Mesodermal cell (in vitro differentiated cells): ENCODE measurements around the gene ZNF652.

Experiments
- H3K27ac ChIP-seq: 2 replicates; pipeline ENCODE4 v1.7.0; 2013; ENCODE audit warnings: mild to moderate bottlenecking, low read depth, low read length, moderate library complexity; ENCODE audit not compliant: severe bottlenecking
- H3K36me3 ChIP-seq: 2 replicates; pipeline ENCODE4 v1.7.1; 2013; ENCODE audit warnings: mild to moderate bottlenecking, low read length, moderate library complexity; ENCODE audit not compliant: control insufficient read depth, insufficient read depth
- H3K4me1 ChIP-seq: one replicate; pipeline ENCODE4 v1.7.1; 2013; ENCODE audit warnings: mild to moderate bottlenecking, low read length; ENCODE audit not compliant: insufficient read depth, control insufficient read depth, poor library complexity, severe bottlenecking
- H3K4me3 ChIP-seq: 2 replicates; pipeline ENCODE4 v1.7.0; 2013; ENCODE audit warnings: low read length, control low read depth, mild to moderate bottlenecking; ENCODE audit not compliant: insufficient read depth, poor library complexity, severe bottlenecking; ENCODE audit errors: extremely low read depth
- H3K9me3 ChIP-seq: 2 replicates; pipeline ENCODE4 v1.7.1; 2013; ENCODE audit warnings: mild to moderate bottlenecking, low read length, moderate library complexity; ENCODE audit not compliant: control insufficient read depth
- WGBS, 2 experiments: methylation state at CpG; one replicate each; pipeline ENCODE4 v1.1.5; 2013; ENCODE audit warnings: missing lambda C conversion rate in 2 of 2; ENCODE audit not compliant: insufficient coverage in 2 of 2; 5-methylcytosine and 5-hydroxymethylcytosine counted together

Gene ZNF652

DNA sequence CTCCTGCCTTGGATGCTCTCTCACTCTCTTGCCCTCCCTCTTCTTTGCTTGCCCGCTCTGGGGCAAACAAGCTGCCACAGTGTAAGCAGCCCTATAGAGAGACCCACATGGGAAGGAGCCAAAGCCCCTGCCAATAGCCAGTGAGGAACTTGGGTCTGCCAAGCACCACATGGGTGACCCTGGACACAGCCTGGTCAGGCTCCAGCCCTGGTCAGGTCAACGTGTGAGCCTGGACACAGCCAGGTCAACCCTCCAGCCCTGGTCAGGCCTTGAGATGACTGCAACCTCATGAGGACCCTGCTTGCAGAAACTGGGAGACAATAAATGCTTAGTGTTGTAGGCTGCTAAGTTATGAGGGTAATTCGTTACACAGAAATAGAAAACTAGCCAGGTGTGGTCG, 117.2 kb downstream of the ZNF652 start:
- Histone ChIP-seq H3K4me1 (no peaks in the 10 kb centered on the region), H3K4me3 (no peak overlapping the region), H3K36me3 (no peaks in the 10 kb centered on the region), H3K9me3 (no peaks in the 10 kb centered on the region), H3K27ac (no peak overlapping the region)
- 91 to 96% methylated on average over 4 of the region's 4 CpGs for WGBS, 2 experiments
